ENCODE measurements around the gene NALCN.

GRCh38 chr13:101326710-101327109 lies 89.6 kb downstream of the NALCN start:
- TF ChIP-seq, protein P1, sequence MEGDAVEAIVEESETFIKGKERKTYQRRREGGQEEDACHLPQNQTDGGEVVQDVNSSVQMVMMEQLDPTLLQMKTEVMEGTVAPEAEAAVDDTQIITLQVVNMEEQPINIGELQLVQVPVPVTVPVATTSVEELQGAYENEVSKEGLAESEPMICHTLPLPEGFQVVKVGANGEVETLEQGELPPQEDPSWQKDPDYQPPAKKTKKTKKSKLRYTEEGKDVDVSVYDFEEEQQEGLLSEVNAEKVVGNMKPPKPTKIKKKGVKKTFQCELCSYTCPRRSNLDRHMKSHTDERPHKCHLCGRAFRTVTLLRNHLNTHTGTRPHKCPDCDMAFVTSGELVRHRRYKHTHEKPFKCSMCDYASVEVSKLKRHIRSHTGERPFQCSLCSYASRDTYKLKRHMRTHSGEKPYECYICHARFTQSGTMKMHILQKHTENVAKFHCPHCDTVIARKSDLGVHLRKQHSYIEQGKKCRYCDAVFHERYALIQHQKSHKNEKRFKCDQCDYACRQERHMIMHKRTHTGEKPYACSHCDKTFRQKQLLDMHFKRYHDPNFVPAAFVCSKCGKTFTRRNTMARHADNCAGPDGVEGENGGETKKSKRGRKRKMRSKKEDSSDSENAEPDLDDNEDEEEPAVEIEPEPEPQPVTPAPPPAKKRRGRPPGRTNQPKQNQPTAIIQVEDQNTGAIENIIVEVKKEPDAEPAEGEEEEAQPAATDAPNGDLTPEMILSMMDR (IDR thresholded peaks at IDR 0.05 in 8 of 11, conservative IDR thresholded peaks at IDR 0.05 in 3 of 11) = no peak
- TF ChIP-seq POLR2A (IDR thresholded peaks at IDR 0.05) (no peak), POLR2AphosphoS5 (IDR thresholded peaks at IDR 0.05) (no peak)
